Uterus (tissue), 4 donors: ENCODE results near the gene SUPT3H. TPM values are rescaled to one million over a fixed set of nuclear protein-coding genes. Genes with fewer than 3 reads are reported as not detected.

Source experiments
- DNase-seq, 2 donors: peaks; one replicate each; pipeline ENCODE4 v3.0.0-alpha.2; 2019 to 2020
- H3K27ac ChIP-seq, 2 donors: fragments of 200-600 bp; sonication (generic); 1 replicate in 1 of 2; 2 replicates in 1 of 2; pipeline ENCODE4 v1.5.1; 2016 to 2018
- H3K27me3 ChIP-seq, 2 donors: fragments of 200-600 bp; sonication (generic); one replicate each; pipeline ENCODE4 v1.5.1; 2018 to 2019; ENCODE audit warnings: control low read depth in 1 of 2
- H3K36me3 ChIP-seq, 2 donors: fragments of 200-600 bp; sonication (generic); one replicate each; pipeline ENCODE4 v1.5.1; 2019; ENCODE audit warnings: control low read depth in 1 of 2
- H3K4me1 ChIP-seq, 2 donors: fragments of 200-600 bp; sonication (generic); one replicate each; pipeline ENCODE4 v1.5.1; 2018 to 2019; ENCODE audit warnings: control low read depth in 1 of 2
- H3K4me3 ChIP-seq, 2 donors: fragments of 200-600 bp; sonication (generic); 1 replicate in 1 of 2; 2 replicates in 1 of 2; pipeline ENCODE4 v1.5.1; 2018 to 2019; ENCODE audit warnings: mild to moderate bottlenecking in 1 of 2
- H3K9me3 ChIP-seq, 2 donors: fragments of 200-600 bp; sonication (generic); one replicate each; pipeline ENCODE4 v1.5.1; 2019; ENCODE audit warnings: control low read depth in 1 of 2
- CTCF ChIP-seq, 4 experiments: fragments of 200-600 bp in 2 of 4; fragments of 450-650 bp in 2 of 4; sonication (generic) in 2 of 4; IDR thresholded peaks; one replicate each; pipeline ENCODE4 v1.5.1; 2016 to 2019; ENCODE audit warnings: antibody characterized with exemption in 4 of 4, mild to moderate bottlenecking in 2 of 4, moderate library complexity in 1 of 4
- POLR2A ChIP-seq, 2 donors: fragments of 450-650 bp; IDR thresholded peaks; one replicate each; pipeline ENCODE4 v1.6.1; 2016; ENCODE audit warnings: antibody characterized with exemption in 2 of 2, mild to moderate bottlenecking in 1 of 2, moderate library complexity in 1 of 2
- intact Hi-C: fragments of 100-400 bp; cut with DNase I; formaldehyde crosslinking; loops from one replicate; pipeline ENCODE4 v1.15.1; 2023; ENCODE audit warnings: low total_unique reads
- total RNA-seq, 4 donors: library from RNA; depleted of rRNA in 3 of 4; stranded (reverse); fragments of >200 nt in 3 of 4; gene quantifications; one replicate each; pipeline versions ENCODE4 v1.1.0 to v1.2.4, GENCODE V29; 2014 to 2023
- donor health status: DM: yes; HTN: yes; CAD: no.

The SUPT3H gene
- total RNA-seq, 4 donors from 2014 or later = 1.3 to 14.9 (median 7.6) TPM

GRCh38 chr6:45305546-45305945, 72.2 kb downstream of the SUPT3H start:
- no peak overlapping the region for H3K27ac ChIP-seq
- intact Hi-C loops = no loop called here
- H3K9me3 ChIP-seq = no peaks in the 10 kb centered on the region
- H3K4me3 ChIP-seq = no peak overlapping the region
- no peaks in the 10 kb centered on the region for H3K27me3 ChIP-seq
- TF ChIP-seq POLR2A (IDR thresholded peaks at IDR 0.05) (no peak), CTCF (IDR thresholded peaks at IDR 0.05) (no peak)
- no peaks in the 10 kb centered on the region for H3K36me3 ChIP-seq
- no peak for DNase-seq
- no peaks in the 10 kb centered on the region for H3K4me1 ChIP-seq

GRCh38 chr6:45302832-45303231, 74.9 kb downstream of the SUPT3H start:
- Histone ChIP-seq H3K4me3 (no peak overlapping the region), H3K36me3 (no peaks in the 10 kb centered on the region), H3K4me1 (no peaks in the 10 kb centered on the region), H3K9me3 (no peaks in the 10 kb centered on the region), H3K27me3 (no peaks in the 10 kb centered on the region), H3K27ac (no peak overlapping the region)
- DNase-seq = no peak
- intact Hi-C loops = no loop called here
- no peak for TF ChIP-seq CTCF (IDR thresholded peaks at IDR 0.05)
- no peak for TF ChIP-seq POLR2A (IDR thresholded peaks at IDR 0.05)

GRCh38 chr6:45301348-45302142, 76.2 kb downstream of the SUPT3H start:
- intact Hi-C loops = no loop called here
- Histone ChIP-seq H3K36me3 (no peaks in the 10 kb centered on the region), H3K9me3 (no peaks in the 10 kb centered on the region), H3K4me1 (no peaks in the 10 kb centered on the region), H3K27ac (no peak overlapping the region), H3K4me3 (no peak overlapping the region), H3K27me3 (no peaks in the 10 kb centered on the region)
- no peak for TF ChIP-seq CTCF (IDR thresholded peaks at IDR 0.05)
- no peak for TF ChIP-seq POLR2A (IDR thresholded peaks at IDR 0.05)
- DNase-seq = no peak

- Histone ChIP-seq H3K27ac (no peak overlapping the region), H3K27me3 (no peaks in the 10 kb centered on the region), H3K4me3 (no peak overlapping the region), H3K9me3 (no peaks in the 10 kb centered on the region), H3K36me3 (no peaks in the 10 kb centered on the region), H3K4me1 (no peaks in the 10 kb centered on the region)
- no peak for DNase-seq
- intact Hi-C loops = no loop called here
- TF ChIP-seq POLR2A (IDR thresholded peaks at IDR 0.05) (no peak), CTCF (IDR thresholded peaks at IDR 0.05) (no peak)
Measured at GRCh38 chr6:45300736-45301135, 77.0 kb downstream of the SUPT3H start.

- no peak for DNase-seq
- Histone ChIP-seq H3K27me3 (no peaks in the 10 kb centered on the region), H3K36me3 (no peaks in the 10 kb centered on the region), H3K9me3 (no peaks in the 10 kb centered on the region), H3K4me3 (no peak overlapping the region), H3K27ac (no peak overlapping the region), H3K4me1 (no peaks in the 10 kb centered on the region)
- intact Hi-C loops = no loop called here
- TF ChIP-seq POLR2A (IDR thresholded peaks at IDR 0.05) (no peak), CTCF (IDR thresholded peaks at IDR 0.05) (no peak)
Measured at GRCh38 chr6:45299096-45299581, 78.6 kb downstream of the SUPT3H start.
